Endodermal cell (in vitro differentiated cells): ENCODE data around the gene CEP112. TPM values are rescaled to one million over a fixed set of nuclear protein-coding genes. Genes with fewer than 3 reads are reported as not detected.

Experiments used
- DNase-seq: peaks from one replicate; pipeline ENCODE4 v3.0.0-alpha.2; 2017
- H3K27ac ChIP-seq: 2 replicates; pipeline ENCODE4 v1.5.1; 2013; ENCODE audit warnings: mild to moderate bottlenecking, low read depth, low read length, moderate library complexity
- H3K27me3 ChIP-seq: 2 replicates; pipeline ENCODE4 v1.6.1; 2013; ENCODE audit warnings: mild to moderate bottlenecking, low read length, moderate library complexity; ENCODE audit not compliant: insufficient read depth, control insufficient read depth, poor library complexity, severe bottlenecking
- H3K36me3 ChIP-seq: 2 replicates; pipeline ENCODE4 v1.7.0; 2013; ENCODE audit warnings: mild to moderate bottlenecking, low read length, moderate library complexity; ENCODE audit not compliant: control insufficient read depth, insufficient read depth
- H3K4me1 ChIP-seq: one replicate; pipeline ENCODE4 v1.7.0; 2013; ENCODE audit warnings: low read length; ENCODE audit not compliant: control insufficient read depth, insufficient read depth
- H3K4me3 ChIP-seq: 2 replicates; pipeline ENCODE4 v1.5.1; 2013; ENCODE audit warnings: mild to moderate bottlenecking, low read length, moderate library complexity
- H3K9ac ChIP-seq: 2 replicates; pipeline ENCODE4 v1.6.1; 2013; ENCODE audit warnings: mild to moderate bottlenecking, low read length, moderate library complexity; ENCODE audit not compliant: poor library complexity, severe bottlenecking; ENCODE audit errors: extremely low read depth
- H3K9me3 ChIP-seq: 2 replicates; pipeline ENCODE4 v1.6.1; 2013; ENCODE audit warnings: mild to moderate bottlenecking, low read length, moderate library complexity; ENCODE audit not compliant: control insufficient read depth
- H3K27ac Mint-ChIP-seq: 2 replicates; pipeline ENCODE4 v1.8.0; 2020; ENCODE audit warnings: mixed read lengths
- H3K27me3 Mint-ChIP-seq: 2 replicates; pipeline ENCODE4 v1.8.0; 2021; ENCODE audit warnings: mild to moderate bottlenecking, mixed read lengths; ENCODE audit not compliant: insufficient read depth
- H3K36me3 Mint-ChIP-seq: 2 replicates; pipeline ENCODE4 v1.8.0; 2020; ENCODE audit warnings: low read depth, mixed read lengths
- H3K4me1 Mint-ChIP-seq: 2 replicates; pipeline ENCODE4 v1.8.0; 2020; ENCODE audit warnings: mixed read lengths
- H3K4me3 Mint-ChIP-seq: 2 replicates; pipeline ENCODE4 v1.8.0; 2020; ENCODE audit warnings: mild to moderate bottlenecking, moderate library complexity, mixed read lengths
- H3K9me3 Mint-ChIP-seq: 2 replicates; pipeline ENCODE4 v1.8.0; 2020; ENCODE audit warnings: mild to moderate bottlenecking, mixed read lengths
- WGBS, 2 experiments: methylation state at CpG; one replicate each; pipeline versions ENCODE4 v1.1.5 to v1.1.7; 2013; ENCODE audit warnings: missing lambda C conversion rate in 2 of 2, mixed read lengths in 1 of 2; ENCODE audit not compliant: insufficient coverage in 1 of 2, insufficient read length in 1 of 2; 5-methylcytosine and 5-hydroxymethylcytosine counted together
- total RNA-seq, 2 donors: library from RNA; stranded (reverse); fragmentation: NEBNext Ultra II Directional in 1 of 2; extraction: Animal tissue kit (Norgen Biotek cat#: 25700) in 1 of 2; gene quantifications; 2 replicates in 1 of 2; 3 replicates in 1 of 2; pipeline ENCODE4 v1.2.1, GENCODE V29; 2021
- TF ChIP-seq, protein P1 (sequence below): fragments of 200-600 bp; sonication (generic); conservative IDR thresholded peaks from 2 replicates; pipeline ENCODE4 v1.5.0; 2021; ENCODE audit warnings: antibody characterized with exemption, mild to moderate bottlenecking

CEP112 gene
- total RNA-seq, 2 donors from 2014 or later, result 15.2 to 21.4 TPM

DNA sequence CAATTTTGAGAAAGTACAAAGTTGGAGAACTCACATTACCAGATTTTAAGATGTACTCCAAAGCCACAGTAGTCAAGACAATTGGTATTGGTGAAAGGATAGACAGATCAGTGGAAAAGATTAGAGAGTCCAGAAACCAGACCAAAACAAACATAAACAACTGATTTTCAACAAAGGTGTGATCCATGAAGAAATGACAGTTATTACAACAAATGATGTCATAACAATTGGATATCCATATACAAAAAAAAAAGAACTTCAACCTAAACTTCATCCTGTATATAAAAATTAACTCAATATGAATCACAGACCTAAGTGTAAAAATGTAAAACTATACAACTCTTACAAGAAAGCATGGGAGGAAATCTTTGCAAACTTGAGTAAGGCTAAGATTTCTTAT, 8.4 kb downstream of the CEP112 start:
- Histone ChIP-seq H3K4me1 (no peaks in the 10 kb centered on the region), H3K27me3 (no peaks in the 10 kb centered on the region), H3K36me3 (peaks cover 33% of the 10 kb centered on the region), H3K9me3 (no peaks in the 10 kb centered on the region), H3K4me3 (no peak overlapping the region), H3K27ac (no peak overlapping the region), H3K9ac (no peak overlapping the region)
- peaks cover 21% of the 10 kb centered on the region for H3K36me3 Mint-ChIP-seq
- no peak overlapping the region for H3K27ac Mint-ChIP-seq
- no peak for DNase-seq
- H3K4me3 Mint-ChIP-seq, result no peak overlapping the region
- TF ChIP-seq, protein P1, sequence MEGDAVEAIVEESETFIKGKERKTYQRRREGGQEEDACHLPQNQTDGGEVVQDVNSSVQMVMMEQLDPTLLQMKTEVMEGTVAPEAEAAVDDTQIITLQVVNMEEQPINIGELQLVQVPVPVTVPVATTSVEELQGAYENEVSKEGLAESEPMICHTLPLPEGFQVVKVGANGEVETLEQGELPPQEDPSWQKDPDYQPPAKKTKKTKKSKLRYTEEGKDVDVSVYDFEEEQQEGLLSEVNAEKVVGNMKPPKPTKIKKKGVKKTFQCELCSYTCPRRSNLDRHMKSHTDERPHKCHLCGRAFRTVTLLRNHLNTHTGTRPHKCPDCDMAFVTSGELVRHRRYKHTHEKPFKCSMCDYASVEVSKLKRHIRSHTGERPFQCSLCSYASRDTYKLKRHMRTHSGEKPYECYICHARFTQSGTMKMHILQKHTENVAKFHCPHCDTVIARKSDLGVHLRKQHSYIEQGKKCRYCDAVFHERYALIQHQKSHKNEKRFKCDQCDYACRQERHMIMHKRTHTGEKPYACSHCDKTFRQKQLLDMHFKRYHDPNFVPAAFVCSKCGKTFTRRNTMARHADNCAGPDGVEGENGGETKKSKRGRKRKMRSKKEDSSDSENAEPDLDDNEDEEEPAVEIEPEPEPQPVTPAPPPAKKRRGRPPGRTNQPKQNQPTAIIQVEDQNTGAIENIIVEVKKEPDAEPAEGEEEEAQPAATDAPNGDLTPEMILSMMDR, result no peak
- peaks cover 1% of the 10 kb centered on the region for H3K4me1 Mint-ChIP-seq
- H3K27me3 Mint-ChIP-seq, result no peaks in the 10 kb centered on the region
- H3K9me3 Mint-ChIP-seq, result no peaks in the 10 kb centered on the region

DNA sequence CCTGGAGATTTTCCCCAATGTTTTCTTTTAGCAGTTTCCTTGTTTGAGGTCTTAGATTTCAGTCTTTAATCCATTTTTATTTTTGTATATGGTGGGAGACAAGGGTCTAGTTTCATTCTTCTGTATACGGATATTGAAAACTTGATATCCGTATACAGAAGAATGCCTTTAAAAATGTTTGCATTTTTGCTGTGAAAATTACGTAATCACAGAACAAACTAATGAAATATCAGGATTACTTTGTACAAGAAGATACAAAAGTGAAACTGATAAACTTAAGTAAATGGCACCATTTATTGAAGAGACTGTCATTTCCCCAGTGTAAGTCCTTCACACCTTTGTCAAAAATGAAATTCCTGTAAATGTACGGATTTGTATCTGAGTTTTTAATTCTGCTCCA, 13.3 kb downstream of the CEP112 start:
- Histone ChIP-seq H3K27ac (no peak overlapping the region), H3K27me3 (no peaks in the 10 kb centered on the region), H3K36me3 (peaks cover 47% of the 10 kb centered on the region), H3K9ac (no peak overlapping the region), H3K4me3 (no peak overlapping the region), H3K4me1 (no peaks in the 10 kb centered on the region), H3K9me3 (no peaks in the 10 kb centered on the region)
- peaks cover 31% of the 10 kb centered on the region for H3K36me3 Mint-ChIP-seq
- H3K27ac Mint-ChIP-seq, result no peak overlapping the region
- no peak for DNase-seq
- peaks cover 1% of the 10 kb centered on the region for H3K4me1 Mint-ChIP-seq
- no peak overlapping the region for H3K4me3 Mint-ChIP-seq
- H3K27me3 Mint-ChIP-seq, result no peaks in the 10 kb centered on the region
- TF ChIP-seq, protein P1, result no peak
- no peaks in the 10 kb centered on the region for H3K9me3 Mint-ChIP-seq
- 96 to 100% methylated on average over 2 to 4 of the region's 4 CpGs for WGBS, 2 experiments

DNA sequence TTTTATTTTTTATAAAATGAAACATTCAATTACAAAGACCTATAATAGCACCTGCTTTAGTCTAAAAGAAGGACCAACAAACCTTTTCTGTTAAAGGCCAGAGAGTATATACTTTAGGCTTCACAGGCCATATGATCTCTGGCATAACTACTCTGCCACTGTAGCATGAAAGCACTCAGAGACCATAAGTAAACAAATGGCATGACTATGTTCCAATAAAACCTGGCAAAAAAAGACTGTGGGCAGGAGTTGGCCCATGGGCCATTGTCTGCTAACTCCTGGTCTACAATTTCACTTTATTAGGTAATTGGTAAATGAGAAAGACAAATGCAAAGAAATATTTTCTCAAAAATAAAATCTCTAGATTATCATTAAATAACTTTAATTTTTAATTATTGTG, 14.9 kb downstream of the CEP112 start:
- Histone ChIP-seq H3K9me3 (no peaks in the 10 kb centered on the region), H3K4me3 (no peak overlapping the region), H3K27me3 (no peaks in the 10 kb centered on the region), H3K36me3 (peaks cover 40% of the 10 kb centered on the region), H3K4me1 (no peaks in the 10 kb centered on the region), H3K9ac (no peak overlapping the region), H3K27ac (no peak overlapping the region)
- Mint-ChIP-seq H3K27ac (no peak overlapping the region), H3K27me3 (no peaks in the 10 kb centered on the region), H3K4me3 (no peak overlapping the region), H3K4me1 (no peaks in the 10 kb centered on the region), H3K36me3 (peaks cover 31% of the 10 kb centered on the region), H3K9me3 (no peaks in the 10 kb centered on the region)
- TF ChIP-seq, protein P1, result no peak
- no peak for DNase-seq
